Mesenchymal stem cell (in vitro differentiated cells and primary cell): ENCODE measurements around the gene POU5F1.
"Not testable (repeated sequence)": the region's sequence is repeated elsewhere in the genome, so short reads cannot be mapped to it uniquely, and the experiment has no call there.

Experiments
- DNase-seq: peaks from one replicate; pipeline ENCODE4 v3.0.0-alpha.2; 2013
- H2AFZ ChIP-seq: one replicate; pipeline ENCODE4 v1.6.1; 2013; ENCODE audit warnings: low read depth, mild to moderate bottlenecking, control low read depth, inconsistent platforms, low read length, moderate library complexity
- H2AK5ac ChIP-seq: 2 replicates; pipeline ENCODE4 v1.6.1; 2013; ENCODE audit warnings: low read length, moderate library complexity, mild to moderate bottlenecking, inconsistent platforms; ENCODE audit not compliant: severe bottlenecking
- H2BK120ac ChIP-seq: one replicate; pipeline ENCODE4 v1.6.1; 2013; ENCODE audit warnings: low read depth, mild to moderate bottlenecking, inconsistent platforms, low read length, moderate library complexity
- H2BK12ac ChIP-seq, 2 experiments: one replicate each; pipeline ENCODE4 v1.6.1; 2013; ENCODE audit warnings: inconsistent platforms in 2 of 2, low read length in 2 of 2, mild to moderate bottlenecking in 2 of 2, moderate library complexity in 2 of 2, control low read depth in 1 of 2
- H2BK15ac ChIP-seq: one replicate; pipeline ENCODE4 v1.6.1; 2013; ENCODE audit warnings: mild to moderate bottlenecking, low read depth, inconsistent platforms; ENCODE audit not compliant: poor library complexity, severe bottlenecking
- H2BK5ac ChIP-seq: 2 replicates; pipeline ENCODE4 v1.6.1; 2013; ENCODE audit warnings: low read depth, mild to moderate bottlenecking, low read length, control low read depth, inconsistent platforms; ENCODE audit not compliant: poor library complexity, severe bottlenecking
- H3K14ac ChIP-seq, 2 experiments: one replicate each; pipeline ENCODE4 v1.6.1; 2013; ENCODE audit warnings: inconsistent platforms in 2 of 2, low read length in 2 of 2, control low read depth in 1 of 2, mild to moderate bottlenecking in 1 of 2, moderate library complexity in 1 of 2
- H3K18ac ChIP-seq, 2 experiments: one replicate each; pipeline ENCODE4 v1.6.1; 2013; ENCODE audit warnings: inconsistent platforms in 2 of 2, low read length in 2 of 2, control low read depth in 1 of 2, low read depth in 1 of 2, mild to moderate bottlenecking in 1 of 2
- H3K23ac ChIP-seq, 2 experiments: one replicate each; pipeline ENCODE4 v1.6.1; 2013; ENCODE audit warnings: inconsistent platforms in 2 of 2, low read length in 2 of 2, mild to moderate bottlenecking in 2 of 2, moderate library complexity in 2 of 2, control low read depth in 1 of 2
- H3K27ac ChIP-seq: 2 replicates; pipeline ENCODE4 v1.5.1; 2013; ENCODE audit warnings: mild to moderate bottlenecking, moderate library complexity, low read length, control low read depth, inconsistent platforms; ENCODE audit not compliant: poor library complexity, severe bottlenecking
- H3K27me3 ChIP-seq, 2 experiments: 2 replicates each; pipeline versions ENCODE4 v1.6.1 to v1.7.0; 2013; ENCODE audit warnings: low read length in 2 of 2, mild to moderate bottlenecking in 2 of 2, moderate library complexity in 2 of 2, control low read depth in 1 of 2, inconsistent platforms in 1 of 2; ENCODE audit not compliant: control insufficient read depth in 1 of 2, insufficient read depth in 1 of 2
- H3K36me3 ChIP-seq, 2 experiments: 2 replicates each; pipeline versions ENCODE4 v1.6.1 to v1.7.0; 2013; ENCODE audit warnings: low read length in 2 of 2, control low read depth in 1 of 2, inconsistent platforms in 1 of 2, low read depth in 1 of 2, mild to moderate bottlenecking in 1 of 2; ENCODE audit not compliant: insufficient read depth in 2 of 2, control insufficient read depth in 1 of 2
- H3K4ac ChIP-seq, 2 experiments: one replicate each; pipeline ENCODE4 v1.6.1; 2013; ENCODE audit warnings: inconsistent platforms in 2 of 2, low read length in 2 of 2, mild to moderate bottlenecking in 2 of 2, moderate library complexity in 2 of 2, control low read depth in 1 of 2, low read depth in 1 of 2
- H3K4me1 ChIP-seq: 2 replicates; pipeline ENCODE4 v1.6.1; 2013; ENCODE audit warnings: low read depth, low read length, control low read depth; ENCODE audit not compliant: control insufficient read depth, insufficient read depth
- H3K4me2 ChIP-seq: 2 replicates; pipeline ENCODE4 v1.6.1; 2013; ENCODE audit warnings: low read length, mild to moderate bottlenecking, inconsistent platforms; ENCODE audit not compliant: poor library complexity, severe bottlenecking
- H3K4me3 ChIP-seq, 2 experiments: 2 replicates each; pipeline versions ENCODE4 v1.5.1 to v1.7.0; 2013; ENCODE audit warnings: low read length in 2 of 2, mild to moderate bottlenecking in 2 of 2, control low read depth in 1 of 2, low read depth in 1 of 2; ENCODE audit not compliant: insufficient read depth in 1 of 2
- H3K79me1 ChIP-seq: replicated peaks from 2 replicates; pipeline ENCODE4 v1.6.1; 2013; ENCODE audit warnings: mild to moderate bottlenecking, control low read depth, low read length, inconsistent platforms; ENCODE audit not compliant: poor library complexity, severe bottlenecking
- H3K9ac ChIP-seq: 2 replicates; pipeline ENCODE4 v1.7.0; 2013; ENCODE audit warnings: mild to moderate bottlenecking, low read length, moderate library complexity
- H3K9me3 ChIP-seq: 2 replicates; pipeline ENCODE4 v1.7.0; 2013; ENCODE audit warnings: mild to moderate bottlenecking, low read length; ENCODE audit not compliant: control insufficient read depth
- H4K8ac ChIP-seq: one replicate; pipeline ENCODE4 v1.6.1; 2013; ENCODE audit warnings: inconsistent platforms, mild to moderate bottlenecking, low read length, moderate library complexity
- H4K91ac ChIP-seq: one replicate; pipeline ENCODE4 v1.6.1; 2013; ENCODE audit warnings: mild to moderate bottlenecking, low read length, inconsistent platforms
- WGBS: methylation state at CpG from one replicate; pipeline ENCODE4 v1.1.7; 2013; ENCODE audit warnings: mixed read lengths; 5-methylcytosine and 5-hydroxymethylcytosine counted together

Gene POU5F1

GRCh38 chr6:31194061-31194834 is 23.8 kb upstream of the POU5F1 start:
- Histone ChIP-seq H3K4me3 (no peak overlapping the region), H3K14ac (no peak overlapping the region), H3K18ac (no peak overlapping the region), H3K79me1 (peaks cover 2% of the 10 kb centered on the region), H4K8ac (no peak overlapping the region), H3K4ac (no peak overlapping the region), H2AK5ac (no peak overlapping the region), H3K36me3 (no peaks in the 10 kb centered on the region), H3K23ac (no peak overlapping the region), H4K91ac (no peak overlapping the region), H2BK5ac (no peak overlapping the region), H3K27me3 (no peaks in the 10 kb centered on the region), H3K9ac (no peak overlapping the region), H2AFZ (no peak overlapping the region), H3K4me2 (no peak overlapping the region), H3K9me3 (no peaks in the 10 kb centered on the region), H3K27ac (no peak overlapping the region), H2BK12ac (no peak overlapping the region), H2BK120ac (no peak overlapping the region), H2BK15ac (no peak overlapping the region), H3K4me1 (peaks cover 3% of the 10 kb centered on the region)
- 100% methylated on average over 2 of the region's 6 CpGs for WGBS
- DNase-seq: no peak

DNA sequence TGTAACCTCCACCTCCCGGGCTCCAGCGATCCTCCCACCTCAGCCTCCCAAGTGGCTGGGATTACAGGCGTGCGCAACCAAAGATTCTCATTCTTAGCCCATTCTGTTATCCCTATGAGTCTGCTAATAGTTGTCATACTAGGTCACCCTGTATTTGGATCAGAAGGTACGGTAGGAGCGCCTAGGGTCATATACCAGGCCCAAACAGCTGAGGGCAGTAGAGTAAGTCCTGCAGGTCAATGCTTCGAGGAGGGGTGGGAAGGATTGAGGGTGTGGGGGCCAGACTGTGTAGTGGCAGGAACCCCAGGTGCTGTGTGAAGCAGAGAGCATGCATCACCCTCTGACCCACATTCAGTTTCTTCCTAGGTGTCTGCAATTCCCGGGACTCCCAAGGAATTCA is 22.7 kb upstream of the POU5F1 start:
- H2BK120ac ChIP-seq: no peak overlapping the region
- no peak overlapping the region for H4K91ac ChIP-seq
- H3K23ac ChIP-seq: no peak overlapping the region
- no peak overlapping the region for H2AFZ ChIP-seq
- H3K27me3 ChIP-seq: no peaks in the 10 kb centered on the region
- H2BK12ac ChIP-seq: no peak overlapping the region
- H3K4ac ChIP-seq: no peak overlapping the region
- no peak overlapping the region for H4K8ac ChIP-seq
- H3K9ac ChIP-seq: no peak overlapping the region
- H3K18ac ChIP-seq: no peak overlapping the region
- no peak overlapping the region for H3K4me3 ChIP-seq
- H3K36me3 ChIP-seq: no peaks in the 10 kb centered on the region
- H3K9me3 ChIP-seq: no peaks in the 10 kb centered on the region
- H3K14ac ChIP-seq: no peak overlapping the region
- WGBS: 83% methylated on average over 6 of the region's 8 CpGs
- no peak overlapping the region for H2BK5ac ChIP-seq
- H3K79me1 ChIP-seq: peaks cover 2% of the 10 kb centered on the region
- no peak overlapping the region for H2AK5ac ChIP-seq
- DNase-seq: no peak
- no peak overlapping the region for H3K27ac ChIP-seq
- H3K4me1 ChIP-seq: peaks cover 3% of the 10 kb centered on the region
- H3K4me2 ChIP-seq: no peak overlapping the region
- no peak overlapping the region for H2BK15ac ChIP-seq

DNA sequence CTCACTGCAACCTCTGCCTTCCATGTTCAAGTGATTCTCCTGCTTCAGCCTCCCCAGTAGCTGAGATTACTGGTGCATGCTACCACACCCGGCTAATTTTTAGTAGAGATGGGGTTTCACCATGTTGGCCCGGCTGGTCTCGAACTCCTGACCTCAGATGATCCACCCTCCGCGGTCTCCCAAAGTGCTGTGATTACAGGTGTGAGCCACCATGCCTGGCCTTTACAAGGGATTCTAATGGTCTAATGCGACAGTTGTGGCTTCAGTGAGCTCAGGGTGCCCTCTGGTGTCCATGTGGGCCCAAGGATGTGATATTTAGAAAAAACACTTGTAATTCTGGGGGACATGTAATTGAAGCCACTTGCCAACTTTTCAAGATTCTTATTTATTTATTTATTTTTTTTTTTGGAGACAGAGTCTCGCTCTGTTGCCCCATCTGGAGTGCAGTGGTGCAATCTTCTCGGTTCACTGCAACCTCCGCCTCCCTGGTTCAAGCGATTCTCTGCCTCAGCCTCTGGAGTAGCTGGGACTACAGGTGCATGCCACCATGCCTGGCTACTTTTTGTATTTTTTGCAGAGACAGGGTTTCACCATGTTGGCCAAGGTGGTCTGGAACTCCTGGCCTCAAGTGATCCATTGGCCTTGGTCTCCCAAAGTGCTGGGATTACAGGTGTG is 22.1 kb upstream of the POU5F1 start:
- WGBS: 55% methylated on average over 10 of the region's 10 CpGs

DNA sequence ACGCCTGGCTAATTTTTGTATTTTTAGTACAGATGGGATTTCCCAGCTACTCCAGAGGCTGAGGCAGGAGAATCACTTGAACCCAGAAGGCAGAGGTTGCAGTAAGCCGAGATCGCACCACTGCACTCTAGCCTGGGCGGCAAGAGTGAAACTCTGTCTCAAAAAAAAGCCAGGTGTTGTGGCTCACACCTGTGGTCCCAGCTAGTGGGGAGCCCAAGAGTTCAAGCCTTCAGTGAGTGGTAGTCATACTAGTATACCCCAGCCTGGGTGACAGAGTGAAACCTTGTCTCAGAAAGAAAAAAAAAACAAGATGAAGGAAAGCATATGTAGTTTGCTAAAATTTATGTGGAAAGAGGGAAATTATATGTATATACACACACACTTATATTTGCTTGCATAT is 20.0 kb upstream of the POU5F1 start:
- H2AFZ ChIP-seq: no peak overlapping the region
- no peak overlapping the region for H2BK12ac ChIP-seq
- no peak overlapping the region for H2BK120ac ChIP-seq
- H3K27me3 ChIP-seq: no peaks in the 10 kb centered on the region
- H4K91ac ChIP-seq: no peak overlapping the region
- H2BK15ac ChIP-seq: no peak overlapping the region
- H2AK5ac ChIP-seq: no peak overlapping the region
- H3K36me3 ChIP-seq: no peaks in the 10 kb centered on the region
- no peak overlapping the region for H3K4me2 ChIP-seq
- H3K14ac ChIP-seq: no peak overlapping the region
- H3K4me1 ChIP-seq: peaks cover 4% of the 10 kb centered on the region
- H3K18ac ChIP-seq: no peak overlapping the region
- no peak overlapping the region for H2BK5ac ChIP-seq
- no peak overlapping the region for H3K27ac ChIP-seq
- no peak overlapping the region for H3K23ac ChIP-seq
- no peak for DNase-seq
- 93% methylated on average over 4 of the region's 4 CpGs for WGBS
- H3K9ac ChIP-seq: no peak overlapping the region
- H4K8ac ChIP-seq: no peak overlapping the region
- no peaks in the 10 kb centered on the region for H3K9me3 ChIP-seq
- H3K4me3 ChIP-seq: no peak overlapping the region
- peaks cover 2% of the 10 kb centered on the region for H3K79me1 ChIP-seq
- no peak overlapping the region for H3K4ac ChIP-seq

More for the DNA sequence above, 22.1 kb upstream of the POU5F1 start:
- H3K36me3 ChIP-seq, H3K4ac ChIP-seq, H2AK5ac ChIP-seq, H2BK15ac ChIP-seq, H3K14ac ChIP-seq, H2BK120ac ChIP-seq, H2AFZ ChIP-seq, H4K8ac ChIP-seq, H2BK5ac ChIP-seq, H3K9ac ChIP-seq, H3K23ac ChIP-seq, H3K4me2 ChIP-seq, H3K4me3 ChIP-seq, H3K18ac ChIP-seq, H3K79me1 ChIP-seq, H3K4me1 ChIP-seq, H3K27me3 ChIP-seq, H3K27ac ChIP-seq, H2BK12ac ChIP-seq, H3K9me3 ChIP-seq, H4K91ac ChIP-seq: not testable (repeated sequence)
- DNase-seq: peak; percentile 70
